ENCODE measurements around the gene PHF21B.

PHF21B gene

DNA sequence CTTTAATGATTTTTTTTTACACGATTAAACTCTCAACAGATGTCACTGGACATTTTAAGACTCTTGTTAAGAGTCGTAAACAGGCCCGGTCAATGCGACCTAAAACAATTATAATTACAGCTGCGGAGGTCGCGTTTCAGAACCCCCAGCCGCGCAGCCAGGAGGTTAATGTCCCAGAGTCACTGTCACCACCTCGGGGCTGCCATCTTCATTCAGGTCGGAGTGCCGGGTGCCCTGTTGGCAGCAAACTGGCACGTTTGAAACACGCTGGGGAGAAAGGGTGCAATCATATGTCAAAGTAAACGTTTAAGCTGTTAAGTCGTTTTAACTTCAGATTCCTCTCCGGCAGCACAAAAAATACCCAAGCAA is 711 bp upstream of the PHF21B start:
- Histone ChIP-seq H3K36me3 (ENCODE audit: control insufficient read depth, low read depth, low read length) (peaks cover 2% of the 10 kb centered on the region), H3K27ac (ENCODE audit: low read length) (peak overlapping the region; percentile 46), H3K27me3 (ENCODE audit: control insufficient read depth, insufficient read depth, low read length) (no peaks in the 10 kb centered on the region), H3K9ac (ENCODE audit: low read length) (peak overlapping the region; percentile 81), H3K9me3 (ENCODE audit: control insufficient read depth, low read depth, low read length) (no peaks in the 10 kb centered on the region), H3K4me1 (ENCODE audit: control insufficient read depth, low read depth, low read length) (peaks cover 15% of the 10 kb centered on the region), H3K4me3 (ENCODE audit: low read length) (peak overlapping the region; percentile 76)

- H3K9ac ChIP-seq (ENCODE audit: low read length), result peak overlapping the region; percentile 83
- H3K36me3 ChIP-seq (ENCODE audit: control insufficient read depth, low read depth, low read length), result peaks cover 17% of the 10 kb centered on the region
- H3K9me3 ChIP-seq (ENCODE audit: control insufficient read depth, low read depth, low read length), result no peaks in the 10 kb centered on the region
- no peaks in the 10 kb centered on the region for H3K27me3 ChIP-seq (ENCODE audit: control insufficient read depth, insufficient read depth, low read length)
- peak overlapping the region; percentile 82 for H3K4me3 ChIP-seq (ENCODE audit: low read length)
- H3K27ac ChIP-seq (ENCODE audit: low read length), result no peak overlapping the region
- H3K4me1 ChIP-seq (ENCODE audit: control insufficient read depth, low read depth, low read length), result peaks cover 21% of the 10 kb centered on the region
Observed at GRCh38 chr22:45008751-45009605, 827 bp downstream of the PHF21B start.

- H3K27ac ChIP-seq (ENCODE audit: low read length), result peak overlapping the region; percentile 25
- H3K36me3 ChIP-seq (ENCODE audit: control insufficient read depth, low read depth, low read length), result peaks cover 23% of the 10 kb centered on the region
- peaks cover 27% of the 10 kb centered on the region for H3K4me1 ChIP-seq (ENCODE audit: control insufficient read depth, low read depth, low read length)
- H3K27me3 ChIP-seq (ENCODE audit: control insufficient read depth, insufficient read depth, low read length), result no peaks in the 10 kb centered on the region
- peak overlapping the region; percentile 82 for H3K4me3 ChIP-seq (ENCODE audit: low read length)
- peak overlapping the region; percentile 87 for H3K9ac ChIP-seq (ENCODE audit: low read length)
- no peaks in the 10 kb centered on the region for H3K9me3 ChIP-seq (ENCODE audit: control insufficient read depth, low read depth, low read length)
Observed at GRCh38 chr22:45008186-45008681, 1.6 kb downstream of the PHF21B start.

DNA sequence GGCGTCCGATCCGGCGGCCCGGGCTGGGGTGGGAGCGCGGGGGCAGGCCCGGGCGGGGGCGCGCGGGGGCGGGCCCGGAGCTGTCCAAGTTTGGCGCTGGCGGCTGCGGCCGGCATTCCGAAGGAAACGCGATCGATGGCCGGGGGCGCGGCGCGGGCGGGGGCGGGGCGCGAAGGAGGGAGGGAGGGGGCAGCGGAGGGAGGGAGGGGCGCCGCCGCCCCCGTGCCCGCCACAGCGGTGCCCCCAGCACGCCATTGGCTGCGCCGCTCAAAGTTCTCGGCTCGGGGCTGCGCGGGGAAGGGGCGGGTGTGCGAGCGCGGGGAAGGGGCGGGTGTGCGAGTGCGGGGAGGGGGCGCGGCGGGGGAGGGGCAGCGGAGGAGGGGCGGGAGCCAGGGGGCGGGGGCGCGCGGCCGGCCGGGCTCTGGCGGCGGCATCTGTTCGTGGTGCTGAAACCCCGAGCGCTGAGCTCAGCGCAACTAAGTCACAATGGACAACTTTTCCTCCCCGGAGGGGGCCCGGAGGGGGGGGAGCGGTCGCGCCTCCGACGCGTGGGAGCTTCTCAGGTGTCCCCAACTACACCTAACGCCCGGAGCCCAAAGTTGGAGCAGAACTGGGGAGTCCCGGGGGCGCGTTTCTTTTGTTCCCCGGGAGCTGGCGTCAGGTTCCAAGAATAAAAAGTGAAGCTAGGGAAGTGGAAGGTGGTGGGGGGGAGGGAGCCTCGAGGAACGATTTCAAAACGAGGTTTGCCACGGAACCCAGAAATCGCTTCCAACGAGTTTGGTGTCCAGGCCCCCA is 2.2 kb downstream of the PHF21B start:
- Histone ChIP-seq H3K27me3 (ENCODE audit: control insufficient read depth, insufficient read depth, low read length) (no peaks in the 10 kb centered on the region), H3K9me3 (ENCODE audit: control insufficient read depth, low read depth, low read length) (no peaks in the 10 kb centered on the region), H3K27ac (ENCODE audit: low read length) (peak overlapping the region; percentile 25), H3K36me3 (ENCODE audit: control insufficient read depth, low read depth, low read length) (peaks cover 23% of the 10 kb centered on the region), H3K9ac (ENCODE audit: low read length) (peak overlapping the region; percentile 87), H3K4me1 (ENCODE audit: control insufficient read depth, low read depth, low read length) (peaks cover 27% of the 10 kb centered on the region), H3K4me3 (ENCODE audit: low read length) (peak overlapping the region; percentile 97)

- Histone ChIP-seq H3K9me3 (ENCODE audit: control insufficient read depth, low read depth, low read length) (no peaks in the 10 kb centered on the region), H3K27me3 (ENCODE audit: control insufficient read depth, insufficient read depth, low read length) (no peaks in the 10 kb centered on the region), H3K4me1 (ENCODE audit: control insufficient read depth, low read depth, low read length) (peaks cover 27% of the 10 kb centered on the region), H3K27ac (ENCODE audit: low read length) (peak overlapping the region; percentile 78), H3K9ac (ENCODE audit: low read length) (peak overlapping the region; percentile 81), H3K36me3 (ENCODE audit: control insufficient read depth, low read depth, low read length) (peaks cover 24% of the 10 kb centered on the region), H3K4me3 (ENCODE audit: low read length) (peak overlapping the region; percentile 97)
Observed at GRCh38 chr22:45006964-45007390, 2.8 kb downstream of the PHF21B start.

GRCh38 chr22:45006111-45006963 is 3.5 kb downstream of the PHF21B start:
- no peaks in the 10 kb centered on the region for H3K27me3 ChIP-seq (ENCODE audit: control insufficient read depth, insufficient read depth, low read length)
- H3K4me3 ChIP-seq (ENCODE audit: low read length), result peak overlapping the region; percentile 97
- H3K27ac ChIP-seq (ENCODE audit: low read length), result peak overlapping the region; percentile 78
- H3K4me1 ChIP-seq (ENCODE audit: control insufficient read depth, low read depth, low read length), result peaks cover 27% of the 10 kb centered on the region
- H3K9me3 ChIP-seq (ENCODE audit: control insufficient read depth, low read depth, low read length), result no peaks in the 10 kb centered on the region
- H3K36me3 ChIP-seq (ENCODE audit: control insufficient read depth, low read depth, low read length), result peaks cover 30% of the 10 kb centered on the region
- H3K9ac ChIP-seq (ENCODE audit: low read length), result peak overlapping the region; percentile 81

GRCh38 chr22:45001653-45002052 is 8.2 kb downstream of the PHF21B start:
- Histone ChIP-seq H3K9me3 (ENCODE audit: control insufficient read depth, low read depth, low read length) (no peaks in the 10 kb centered on the region), H3K27ac (ENCODE audit: low read length) (no peak overlapping the region), H3K9ac (ENCODE audit: low read length) (no peak overlapping the region), H3K27me3 (ENCODE audit: control insufficient read depth, insufficient read depth, low read length) (no peaks in the 10 kb centered on the region), H3K4me3 (ENCODE audit: low read length) (no peak overlapping the region), H3K4me1 (ENCODE audit: control insufficient read depth, low read depth, low read length) (peaks cover 30% of the 10 kb centered on the region), H3K36me3 (ENCODE audit: control insufficient read depth, low read depth, low read length) (peaks cover 53% of the 10 kb centered on the region)

GRCh38 chr22:45000330-45000729 is 9.5 kb downstream of the PHF21B start:
- no peak overlapping the region for H3K4me3 ChIP-seq (ENCODE audit: low read length)
- peaks cover 50% of the 10 kb centered on the region for H3K36me3 ChIP-seq (ENCODE audit: control insufficient read depth, low read depth, low read length)
- H3K9me3 ChIP-seq (ENCODE audit: control insufficient read depth, low read depth, low read length), result no peaks in the 10 kb centered on the region
- H3K27ac ChIP-seq (ENCODE audit: low read length), result no peak overlapping the region
- no peaks in the 10 kb centered on the region for H3K27me3 ChIP-seq (ENCODE audit: control insufficient read depth, insufficient read depth, low read length)
- H3K9ac ChIP-seq (ENCODE audit: low read length), result no peak overlapping the region
- H3K4me1 ChIP-seq (ENCODE audit: control insufficient read depth, low read depth, low read length), result peaks cover 21% of the 10 kb centered on the region

DNA sequence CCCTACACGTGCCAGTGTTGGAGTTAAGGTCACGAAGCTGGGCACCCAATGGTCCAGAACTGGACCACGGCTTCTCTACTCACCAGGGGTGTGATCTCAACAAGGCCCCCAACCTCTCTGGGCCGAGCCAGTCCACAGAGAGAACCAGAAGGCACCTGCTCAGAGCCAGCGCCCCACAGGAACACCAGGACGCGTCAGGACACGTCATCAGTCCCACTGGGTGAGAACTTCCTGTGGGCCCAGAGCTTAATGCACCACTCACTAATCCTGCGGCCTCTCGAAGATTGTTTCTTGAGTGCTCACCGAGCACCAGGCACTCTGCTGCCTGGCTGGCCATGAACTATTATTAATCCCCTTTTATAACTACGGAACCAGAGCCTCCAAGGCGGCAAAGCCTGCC is 10.1 kb downstream of the PHF21B start:
- Histone ChIP-seq H3K27ac (ENCODE audit: low read length) (no peak overlapping the region), H3K4me1 (ENCODE audit: control insufficient read depth, low read depth, low read length) (peaks cover 14% of the 10 kb centered on the region), H3K9me3 (ENCODE audit: control insufficient read depth, low read depth, low read length) (no peaks in the 10 kb centered on the region), H3K9ac (ENCODE audit: low read length) (no peak overlapping the region), H3K4me3 (ENCODE audit: low read length) (no peak overlapping the region), H3K36me3 (ENCODE audit: control insufficient read depth, low read depth, low read length) (peaks cover 50% of the 10 kb centered on the region), H3K27me3 (ENCODE audit: control insufficient read depth, insufficient read depth, low read length) (no peaks in the 10 kb centered on the region)

GRCh38 chr22:44999231-44999630 is 10.6 kb downstream of the PHF21B start:
- Histone ChIP-seq H3K27me3 (ENCODE audit: control insufficient read depth, insufficient read depth, low read length) (no peaks in the 10 kb centered on the region), H3K27ac (ENCODE audit: low read length) (no peak overlapping the region), H3K4me3 (ENCODE audit: low read length) (no peak overlapping the region), H3K4me1 (ENCODE audit: control insufficient read depth, low read depth, low read length) (peaks cover 11% of the 10 kb centered on the region), H3K36me3 (ENCODE audit: control insufficient read depth, low read depth, low read length) (peaks cover 46% of the 10 kb centered on the region), H3K9ac (ENCODE audit: low read length) (no peak overlapping the region), H3K9me3 (ENCODE audit: control insufficient read depth, low read depth, low read length) (no peaks in the 10 kb centered on the region)

- peaks cover 38% of the 10 kb centered on the region for H3K36me3 ChIP-seq (ENCODE audit: control insufficient read depth, low read depth, low read length)
Observed at GRCh38 chr22:44998296-44998695, 11.5 kb downstream of the PHF21B start.

More at GRCh38 chr22:44998296-44998695, 11.5 kb downstream of the PHF21B start:
- Histone ChIP-seq H3K4me3 (ENCODE audit: low read length) (no peak overlapping the region), H3K27ac (ENCODE audit: low read length) (no peak overlapping the region), H3K9me3 (ENCODE audit: control insufficient read depth, low read depth, low read length) (no peaks in the 10 kb centered on the region), H3K27me3 (ENCODE audit: control insufficient read depth, insufficient read depth, low read length) (no peaks in the 10 kb centered on the region), H3K9ac (ENCODE audit: low read length) (no peak overlapping the region), H3K4me1 (ENCODE audit: control insufficient read depth, low read depth, low read length) (peaks cover 3% of the 10 kb centered on the region)
